ENCODE results near the gene EFNA4.
A peak's percentile ranks its signal among the peaks of the same experiment; 100 is the strongest.

The EFNA4 gene

GRCh38 chr1:155099331-155099730 is 35.8 kb downstream of the EFNA4 start:
- Histone ChIP-seq H3K4me1 (peaks cover 0 to 5% (median 3%) of the 10 kb centered on the region in 4 donors), H3K4me3 (no peak overlapping the region), H3K9me3 (no peaks in the 10 kb centered on the region), H3K36me3 (no peaks in the 10 kb centered on the region), H3K27me3 (peaks cover 0 to 9% of the 10 kb centered on the region in 2 donors), H3K27ac (no peak overlapping the region)
- TF ChIP-seq CTCF (IDR thresholded peaks at IDR 0.05) = no peak
- intact Hi-C loops (cut with DNase I; ENCODE audit: low total_unique reads) = no loop called here
- no peak for DNase-seq

- DNase-seq = no peak
- Histone ChIP-seq H3K27ac (no peak overlapping the region), H3K9me3 (no peaks in the 10 kb centered on the region), H3K36me3 (no peaks in the 10 kb centered on the region), H3K4me3 (no peak overlapping the region), H3K27me3 (peaks cover 0 to 12% of the 10 kb centered on the region in 2 donors), H3K4me1 (no peaks in the 10 kb centered on the region)
- intact Hi-C loops (cut with DNase I; ENCODE audit: low total_unique reads) = no loop called here
- no peak for TF ChIP-seq CTCF (IDR thresholded peaks at IDR 0.05)
Observed at GRCh38 chr1:155103325-155103724, 39.8 kb downstream of the EFNA4 start.

- Histone ChIP-seq H3K9me3 (no peaks in the 10 kb centered on the region), H3K27me3 (peaks cover 0 to 7% of the 10 kb centered on the region in 2 donors), H3K36me3 (no peaks in the 10 kb centered on the region), H3K4me1 (no peaks in the 10 kb centered on the region), H3K4me3 (no peak overlapping the region), H3K27ac (no peak overlapping the region)
- intact Hi-C loops (cut with DNase I; ENCODE audit: low total_unique reads) = no loop called here
- no peak for DNase-seq
- no peak for TF ChIP-seq CTCF (IDR thresholded peaks at IDR 0.05)
Observed at GRCh38 chr1:155104605-155105534, 41.3 kb downstream of the EFNA4 start.

GRCh38 chr1:155105604-155106011 is 42.1 kb downstream of the EFNA4 start:
- Histone ChIP-seq H3K36me3 (no peaks in the 10 kb centered on the region), H3K4me3 (no peak overlapping the region), H3K27ac (no peak overlapping the region), H3K4me1 (no peaks in the 10 kb centered on the region), H3K9me3 (no peaks in the 10 kb centered on the region), H3K27me3 (peaks cover 0 to 7% of the 10 kb centered on the region in 2 donors)
- intact Hi-C loops (cut with DNase I; ENCODE audit: low total_unique reads) = no loop called here
- peak in 1 of 2 donors; percentile 51 for DNase-seq
- no peak for TF ChIP-seq CTCF (IDR thresholded peaks at IDR 0.05)

GRCh38 chr1:155106862-155107261 is 43.3 kb downstream of the EFNA4 start:
- no peak overlapping the region for H3K4me3 ChIP-seq
- H3K27ac ChIP-seq = no peak overlapping the region
- no peaks in the 10 kb centered on the region for H3K9me3 ChIP-seq
- no peaks in the 10 kb centered on the region for H3K36me3 ChIP-seq
- no peak for DNase-seq
- H3K27me3 ChIP-seq = peaks cover 0 to 7% of the 10 kb centered on the region in 2 donors
- no peak for TF ChIP-seq CTCF (IDR thresholded peaks at IDR 0.05)
- no peaks in the 10 kb centered on the region for H3K4me1 ChIP-seq
- intact Hi-C loops (cut with DNase I; ENCODE audit: low total_unique reads) = no loop called here

All from tibial artery (tissue), 4 donors.